Nephron (organoid): Measurements from ENCODE around the gene PADI1.

ENCODE experiments used
- H3K27ac Mint-ChIP-seq, 3 experiments: 2 replicates each; pipeline ENCODE4 v1.8.0; 2020; ENCODE audit warnings: mixed read lengths in 3 of 3, mild to moderate bottlenecking in 2 of 3, moderate library complexity in 1 of 3
- H3K27me3 Mint-ChIP-seq: 2 replicates; pipeline ENCODE4 v1.8.0; 2021; ENCODE audit warnings: low read depth, mild to moderate bottlenecking, moderate library complexity, mixed read lengths
- H3K36me3 Mint-ChIP-seq: 2 replicates; pipeline ENCODE4 v1.8.0; 2020; ENCODE audit warnings: low read depth, mixed read lengths
- H3K4me1 Mint-ChIP-seq: 2 replicates; pipeline ENCODE4 v1.8.0; 2020; ENCODE audit warnings: mixed read lengths
- H3K4me3 Mint-ChIP-seq, 3 experiments: 2 replicates each; pipeline ENCODE4 v1.8.0; 2020; ENCODE audit warnings: mild to moderate bottlenecking in 3 of 3, mixed read lengths in 3 of 3, moderate library complexity in 2 of 3
- H3K9me3 Mint-ChIP-seq: 2 replicates; pipeline ENCODE4 v1.8.0; 2020; ENCODE audit warnings: mixed read lengths
- TF ChIP-seq, protein P1 (sequence below), 3 experiments: fragments of 200-600 bp; sonication (generic); IDR thresholded peaks; one replicate each; pipeline ENCODE4 v1.5.0; 2021; ENCODE audit warnings: antibody characterized with exemption in 3 of 3; ENCODE audit not compliant: unreplicated experiment in 3 of 3

PADI1 gene

GRCh38 chr1:17161926-17162800 lies 42.8 kb upstream of the PADI1 start:
- H3K36me3 Mint-ChIP-seq = no peaks in the 10 kb centered on the region
- no peak overlapping the region for H3K4me3 Mint-ChIP-seq
- peaks cover 6% of the 10 kb centered on the region for H3K9me3 Mint-ChIP-seq
- H3K27me3 Mint-ChIP-seq = peaks cover 12% of the 10 kb centered on the region
- H3K4me1 Mint-ChIP-seq = no peaks in the 10 kb centered on the region
- no peak overlapping the region for H3K27ac Mint-ChIP-seq
- TF ChIP-seq, protein P1, sequence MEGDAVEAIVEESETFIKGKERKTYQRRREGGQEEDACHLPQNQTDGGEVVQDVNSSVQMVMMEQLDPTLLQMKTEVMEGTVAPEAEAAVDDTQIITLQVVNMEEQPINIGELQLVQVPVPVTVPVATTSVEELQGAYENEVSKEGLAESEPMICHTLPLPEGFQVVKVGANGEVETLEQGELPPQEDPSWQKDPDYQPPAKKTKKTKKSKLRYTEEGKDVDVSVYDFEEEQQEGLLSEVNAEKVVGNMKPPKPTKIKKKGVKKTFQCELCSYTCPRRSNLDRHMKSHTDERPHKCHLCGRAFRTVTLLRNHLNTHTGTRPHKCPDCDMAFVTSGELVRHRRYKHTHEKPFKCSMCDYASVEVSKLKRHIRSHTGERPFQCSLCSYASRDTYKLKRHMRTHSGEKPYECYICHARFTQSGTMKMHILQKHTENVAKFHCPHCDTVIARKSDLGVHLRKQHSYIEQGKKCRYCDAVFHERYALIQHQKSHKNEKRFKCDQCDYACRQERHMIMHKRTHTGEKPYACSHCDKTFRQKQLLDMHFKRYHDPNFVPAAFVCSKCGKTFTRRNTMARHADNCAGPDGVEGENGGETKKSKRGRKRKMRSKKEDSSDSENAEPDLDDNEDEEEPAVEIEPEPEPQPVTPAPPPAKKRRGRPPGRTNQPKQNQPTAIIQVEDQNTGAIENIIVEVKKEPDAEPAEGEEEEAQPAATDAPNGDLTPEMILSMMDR (IDR thresholded peaks at IDR 0.05; ENCODE audit: unreplicated experiment in 3 of 3) = no peak

- TF ChIP-seq, protein P1 (IDR thresholded peaks at IDR 0.05; ENCODE audit: unreplicated experiment in 3 of 3) = no peak
- H3K4me3 Mint-ChIP-seq = no peak overlapping the region
- no peaks in the 10 kb centered on the region for H3K4me1 Mint-ChIP-seq
- H3K36me3 Mint-ChIP-seq = no peaks in the 10 kb centered on the region
- H3K27ac Mint-ChIP-seq = no peak overlapping the region
- peaks cover 12% of the 10 kb centered on the region for H3K27me3 Mint-ChIP-seq
- H3K9me3 Mint-ChIP-seq = peaks cover 6% of the 10 kb centered on the region
Measured at GRCh38 chr1:17162941-17163340, 42.0 kb upstream of the PADI1 start.

- Mint-ChIP-seq H3K36me3 (no peaks in the 10 kb centered on the region), H3K4me1 (no peaks in the 10 kb centered on the region), H3K27ac (no peak overlapping the region), H3K4me3 (no peak overlapping the region), H3K27me3 (peaks cover 12% of the 10 kb centered on the region), H3K9me3 (peaks cover 6% of the 10 kb centered on the region)
- TF ChIP-seq, protein P1 (IDR thresholded peaks at IDR 0.05; ENCODE audit: unreplicated experiment in 3 of 3) = no peak
Measured at GRCh38 chr1:17163371-17163770, 41.6 kb upstream of the PADI1 start.

DNA sequence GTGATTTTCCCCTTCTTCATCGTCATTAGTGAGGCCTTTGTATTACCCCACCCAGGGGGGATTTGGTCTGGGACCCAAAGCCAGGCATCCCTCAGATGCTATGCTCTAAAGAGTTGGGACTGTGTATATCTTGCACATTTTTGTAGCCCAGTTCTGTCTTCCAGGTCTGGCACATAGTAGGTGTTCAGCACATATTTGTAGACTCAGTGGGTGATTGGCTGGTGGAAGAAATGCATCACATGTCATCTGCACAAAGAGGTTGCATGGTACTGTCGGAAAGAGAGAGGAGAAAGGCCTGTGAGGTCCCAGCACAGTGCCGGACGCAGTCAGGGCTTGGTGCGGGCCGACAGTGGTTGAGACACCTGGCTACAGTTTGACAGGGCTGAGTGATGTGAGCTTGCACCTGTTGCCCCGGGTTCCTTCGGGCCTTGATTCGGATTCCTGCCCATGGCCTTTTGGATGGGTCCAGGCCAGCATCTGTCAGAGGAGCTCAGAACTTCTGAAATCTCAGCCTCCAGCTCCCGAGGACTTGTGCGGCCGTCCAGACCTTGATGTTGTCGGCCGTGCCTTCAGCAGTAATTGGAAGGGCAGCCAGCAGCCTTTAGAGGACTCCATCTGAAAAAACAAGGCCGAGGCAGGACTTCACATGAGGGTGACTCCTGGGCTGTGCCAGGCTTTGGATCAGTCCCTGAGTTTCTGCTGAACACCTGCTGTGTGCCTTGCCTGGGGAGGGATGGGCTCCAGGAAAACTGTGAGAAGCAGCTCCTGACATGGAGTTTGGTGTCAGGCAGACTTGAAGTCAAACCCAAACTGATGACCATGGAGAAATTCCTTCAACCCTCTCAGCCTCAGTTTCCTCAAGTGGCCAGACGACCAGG lies 40.9 kb upstream of the PADI1 start:
- Mint-ChIP-seq H3K4me3 (no peak overlapping the region), H3K4me1 (peaks cover 4% of the 10 kb centered on the region), H3K27me3 (peaks cover 12% of the 10 kb centered on the region), H3K9me3 (peaks cover under 1% of the 10 kb centered on the region), H3K36me3 (no peaks in the 10 kb centered on the region), H3K27ac (no peak overlapping the region)
- TF ChIP-seq, protein P1 (IDR thresholded peaks at IDR 0.05; ENCODE audit: unreplicated experiment in 3 of 3) = no peak

DNA sequence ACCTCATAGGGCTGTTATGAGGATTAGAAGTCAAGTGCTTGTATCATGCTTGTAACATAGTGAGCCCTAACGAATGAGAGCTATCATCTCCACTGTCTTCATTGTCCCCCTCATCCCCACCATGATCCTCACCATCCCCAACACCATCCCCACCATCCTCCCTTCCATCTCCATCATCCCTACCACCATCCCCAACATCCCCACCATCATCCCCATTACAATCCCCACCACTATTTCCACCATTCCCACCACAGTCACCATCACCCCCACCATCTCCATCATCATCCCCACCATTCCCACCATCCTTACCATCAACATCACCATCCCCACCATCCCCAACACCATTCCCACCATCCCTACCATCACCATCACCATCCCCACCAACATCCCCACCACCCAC lies 39.1 kb upstream of the PADI1 start:
- no peak overlapping the region for H3K27ac Mint-ChIP-seq
- no peaks in the 10 kb centered on the region for H3K9me3 Mint-ChIP-seq
- H3K4me3 Mint-ChIP-seq = no peak overlapping the region
- TF ChIP-seq, protein P1 (IDR thresholded peaks at IDR 0.05; ENCODE audit: unreplicated experiment in 3 of 3) = no peak
- peaks cover 12% of the 10 kb centered on the region for H3K27me3 Mint-ChIP-seq
- no peaks in the 10 kb centered on the region for H3K36me3 Mint-ChIP-seq
- H3K4me1 Mint-ChIP-seq = peaks cover 5% of the 10 kb centered on the region
